Measurements from ENCODE around the gene SPI1. TPM values are rescaled to one million over a fixed set of nuclear protein-coding genes. Genes with fewer than 3 reads are reported as not detected.

Gene SPI1
- total RNA-seq, 2 donors from 2014 or later: not detected

DNA sequence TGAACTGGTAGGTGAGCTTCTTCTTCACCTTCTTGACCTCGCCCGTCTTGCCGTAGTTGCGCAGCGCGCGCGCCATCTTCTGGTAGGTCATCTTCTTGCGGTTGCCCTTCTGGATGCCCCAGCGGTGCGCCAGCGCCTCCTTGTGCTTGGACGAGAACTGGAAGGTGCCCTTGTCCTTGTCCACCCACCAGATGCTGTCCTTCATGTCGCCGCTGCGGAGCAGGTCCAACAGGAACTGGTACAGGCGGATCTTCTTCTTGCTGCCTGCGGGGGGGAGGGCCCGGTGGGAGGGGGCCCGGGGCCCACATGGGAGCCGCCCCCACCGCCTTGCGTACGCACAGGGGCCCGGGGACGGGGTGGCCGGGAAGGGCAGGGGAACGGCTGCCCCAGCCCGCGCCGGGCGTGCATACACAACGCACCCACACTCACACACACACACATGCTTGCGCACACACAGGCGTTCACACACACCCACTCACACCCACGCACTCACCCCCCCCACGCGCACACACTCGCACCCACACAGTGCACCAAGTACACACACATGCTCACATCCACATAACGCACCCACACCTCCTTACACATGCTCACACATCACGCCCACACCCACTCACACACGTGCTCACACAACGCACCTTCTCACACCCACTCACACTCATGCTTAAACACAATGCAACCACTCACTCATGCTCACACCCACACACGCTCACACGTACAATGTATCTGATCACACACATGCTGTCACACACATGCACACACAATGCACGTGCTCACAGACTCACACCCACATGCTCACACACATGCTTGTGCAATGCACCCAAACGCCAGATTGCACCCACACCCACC is 22.8 kb downstream of the SPI1 start:
- Mint-ChIP-seq H3K9me3 (no peaks in the 10 kb centered on the region), H3K4me3 (no peak overlapping the region), H3K27me3 (ENCODE audit: insufficient read depth) (no peaks in the 10 kb centered on the region), H3K4me1 (peaks cover 12% of the 10 kb centered on the region), H3K36me3 (ENCODE audit: low read depth) (no peaks in the 10 kb centered on the region), H3K27ac (no peak overlapping the region)
- Histone ChIP-seq H3K4me3 (ENCODE audit: low read length) (no peak overlapping the region), H3K9me3 (ENCODE audit: control insufficient read depth, low read length) (peaks cover 9% of the 10 kb centered on the region), H3K36me3 (ENCODE audit: control insufficient read depth, insufficient read depth, low read length) (no peaks in the 10 kb centered on the region), H3K9ac (ENCODE audit: extremely low read depth, low read length, poor library complexity, severe bottlenecking) (no peak overlapping the region), H3K27me3 (ENCODE audit: control insufficient read depth, insufficient read depth, low read length, poor library complexity, severe bottlenecking) (no peaks in the 10 kb centered on the region), H3K27ac (ENCODE audit: low read depth, low read length) (no peak overlapping the region), H3K4me1 (ENCODE audit: control insufficient read depth, insufficient read depth, low read length) (peaks cover 6% of the 10 kb centered on the region)
- 25 to 40% methylated on average over 23 to 43 of the region's 47 CpGs for WGBS, 2 experiments (ENCODE audit: insufficient coverage in 1 of 2, insufficient read length in 1 of 2)
- TF ChIP-seq, protein P1, sequence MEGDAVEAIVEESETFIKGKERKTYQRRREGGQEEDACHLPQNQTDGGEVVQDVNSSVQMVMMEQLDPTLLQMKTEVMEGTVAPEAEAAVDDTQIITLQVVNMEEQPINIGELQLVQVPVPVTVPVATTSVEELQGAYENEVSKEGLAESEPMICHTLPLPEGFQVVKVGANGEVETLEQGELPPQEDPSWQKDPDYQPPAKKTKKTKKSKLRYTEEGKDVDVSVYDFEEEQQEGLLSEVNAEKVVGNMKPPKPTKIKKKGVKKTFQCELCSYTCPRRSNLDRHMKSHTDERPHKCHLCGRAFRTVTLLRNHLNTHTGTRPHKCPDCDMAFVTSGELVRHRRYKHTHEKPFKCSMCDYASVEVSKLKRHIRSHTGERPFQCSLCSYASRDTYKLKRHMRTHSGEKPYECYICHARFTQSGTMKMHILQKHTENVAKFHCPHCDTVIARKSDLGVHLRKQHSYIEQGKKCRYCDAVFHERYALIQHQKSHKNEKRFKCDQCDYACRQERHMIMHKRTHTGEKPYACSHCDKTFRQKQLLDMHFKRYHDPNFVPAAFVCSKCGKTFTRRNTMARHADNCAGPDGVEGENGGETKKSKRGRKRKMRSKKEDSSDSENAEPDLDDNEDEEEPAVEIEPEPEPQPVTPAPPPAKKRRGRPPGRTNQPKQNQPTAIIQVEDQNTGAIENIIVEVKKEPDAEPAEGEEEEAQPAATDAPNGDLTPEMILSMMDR (conservative IDR thresholded peaks at IDR 0.05): peak; percentile 100
- DNase-seq: peak; percentile 100

DNA sequence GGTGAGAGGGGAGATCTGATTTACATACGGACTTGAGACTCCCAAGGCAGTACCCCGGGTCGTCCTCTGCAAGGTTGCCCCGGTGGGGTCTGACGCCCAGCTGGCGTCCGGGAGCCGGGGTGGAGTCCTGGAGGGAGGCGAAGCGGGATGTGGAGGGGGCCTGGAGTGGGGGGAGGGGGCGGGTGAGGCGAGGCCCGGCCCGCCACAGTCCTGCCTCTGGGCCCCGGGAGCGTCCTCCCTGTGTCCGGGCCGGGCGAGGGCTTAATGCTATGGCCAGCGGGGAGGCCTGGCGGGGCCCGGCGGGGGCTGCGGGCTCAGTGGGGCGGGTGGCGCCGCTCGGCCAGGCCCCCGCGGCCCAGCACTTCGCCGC is 23.4 kb downstream of the SPI1 start:
- no peak for DNase-seq
- Histone ChIP-seq H3K4me1 (ENCODE audit: control insufficient read depth, insufficient read depth, low read length) (peaks cover 6% of the 10 kb centered on the region), H3K27ac (ENCODE audit: low read depth, low read length) (no peak overlapping the region), H3K4me3 (ENCODE audit: low read length) (no peak overlapping the region), H3K9me3 (ENCODE audit: control insufficient read depth, low read length) (peaks cover 9% of the 10 kb centered on the region), H3K27me3 (ENCODE audit: control insufficient read depth, insufficient read depth, low read length, poor library complexity, severe bottlenecking) (no peaks in the 10 kb centered on the region), H3K36me3 (ENCODE audit: control insufficient read depth, insufficient read depth, low read length) (no peaks in the 10 kb centered on the region), H3K9ac (ENCODE audit: extremely low read depth, low read length, poor library complexity, severe bottlenecking) (no peak overlapping the region)
- 7% methylated on average over 30 of the region's 32 CpGs; no CpG with 5 or more reads in 1 of the 2 experiments for WGBS, 2 experiments (ENCODE audit: insufficient coverage in 1 of 2, insufficient read length in 1 of 2)
- no peak overlapping the region for H3K27ac Mint-ChIP-seq
- H3K4me1 Mint-ChIP-seq: peaks cover 12% of the 10 kb centered on the region
- TF ChIP-seq, protein P1 (conservative IDR thresholded peaks at IDR 0.05): no peak
- H3K4me3 Mint-ChIP-seq: no peak overlapping the region
- no peaks in the 10 kb centered on the region for H3K9me3 Mint-ChIP-seq
- H3K27me3 Mint-ChIP-seq (ENCODE audit: insufficient read depth): no peaks in the 10 kb centered on the region
- no peaks in the 10 kb centered on the region for H3K36me3 Mint-ChIP-seq (ENCODE audit: low read depth)

DNA sequence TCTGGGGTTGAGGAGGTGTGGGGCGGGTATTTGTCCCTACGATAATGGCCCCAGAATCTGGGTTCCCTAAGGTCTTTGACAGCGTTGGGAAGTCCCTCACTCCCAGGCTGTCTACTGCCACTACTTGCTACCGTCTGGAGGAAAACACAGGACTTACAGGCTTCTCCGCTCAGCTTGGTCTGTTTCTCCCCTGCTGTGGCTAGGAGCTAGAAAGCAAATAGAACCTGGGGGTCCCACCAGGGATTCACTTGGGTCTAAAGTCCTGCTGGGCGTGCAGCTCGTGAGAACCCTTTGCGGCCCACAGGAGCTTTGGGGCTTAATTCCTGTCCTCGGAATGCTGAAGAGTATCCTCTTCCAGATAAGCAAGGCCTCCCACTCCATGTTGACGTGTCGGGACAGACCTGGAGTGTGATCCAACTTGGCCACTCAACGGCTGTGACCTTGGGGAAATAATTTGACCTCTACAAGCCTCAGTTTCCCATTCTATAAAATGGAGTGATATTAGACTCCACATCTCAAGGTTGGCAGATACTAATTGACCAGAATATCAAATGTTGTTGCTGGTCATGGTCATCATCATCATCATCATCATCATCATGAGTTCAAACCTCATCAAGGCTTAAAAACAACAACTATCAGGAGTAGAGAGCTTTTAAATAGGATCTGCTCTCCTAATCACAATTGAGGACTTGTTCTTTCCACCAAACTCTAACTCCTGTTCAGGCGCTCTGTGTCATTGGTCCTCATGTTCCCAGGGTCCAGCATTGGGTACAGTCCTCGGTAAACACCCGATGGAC is 24.2 kb downstream of the SPI1 start:
- Mint-ChIP-seq H3K36me3 (ENCODE audit: low read depth) (no peaks in the 10 kb centered on the region), H3K9me3 (no peaks in the 10 kb centered on the region), H3K4me1 (peaks cover 14% of the 10 kb centered on the region), H3K27ac (peak overlapping the region; percentile 16), H3K4me3 (no peak overlapping the region), H3K27me3 (ENCODE audit: insufficient read depth) (no peaks in the 10 kb centered on the region)
- Histone ChIP-seq H3K4me1 (ENCODE audit: control insufficient read depth, insufficient read depth, low read length) (peaks cover 6% of the 10 kb centered on the region), H3K27me3 (ENCODE audit: control insufficient read depth, insufficient read depth, low read length, poor library complexity, severe bottlenecking) (no peaks in the 10 kb centered on the region), H3K27ac (ENCODE audit: low read depth, low read length) (no peak overlapping the region), H3K4me3 (ENCODE audit: low read length) (no peak overlapping the region), H3K9ac (ENCODE audit: extremely low read depth, low read length, poor library complexity, severe bottlenecking) (no peak overlapping the region), H3K9me3 (ENCODE audit: control insufficient read depth, low read length) (peaks cover 9% of the 10 kb centered on the region), H3K36me3 (ENCODE audit: control insufficient read depth, insufficient read depth, low read length) (no peaks in the 10 kb centered on the region)
- WGBS, 2 experiments (ENCODE audit: insufficient coverage in 1 of 2, insufficient read length in 1 of 2): 94 to 96% methylated on average over 15 of the region's 15 CpGs
- DNase-seq: peak; percentile 42
- TF ChIP-seq, protein P1 (conservative IDR thresholded peaks at IDR 0.05): no peak
